Measurements from ENCODE around the gene SH3GLB2.
"Not testable (repeated sequence)": the region's sequence is repeated elsewhere in the genome, so short reads cannot be mapped to it uniquely, and the experiment has no call there.

Gene SH3GLB2

DNA sequence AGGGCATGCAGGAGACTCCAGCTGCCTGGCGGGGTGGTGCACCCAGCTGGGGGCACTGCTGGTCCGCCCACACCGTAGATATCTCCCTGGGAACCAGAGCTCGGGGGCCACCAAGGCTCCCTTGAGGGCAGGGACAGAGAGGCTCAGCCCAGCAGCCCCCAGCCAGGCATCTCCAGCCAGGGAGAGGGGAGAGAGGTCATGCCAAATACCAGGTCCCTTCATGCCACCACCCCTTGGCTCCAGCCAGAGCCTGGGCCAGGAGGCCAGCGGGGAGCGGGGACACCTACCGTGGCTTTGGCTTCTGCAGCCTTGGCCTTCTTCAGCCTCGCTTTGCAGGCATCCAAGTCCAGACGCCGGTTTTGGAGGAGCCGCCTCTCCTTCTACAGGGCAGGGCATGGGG, 14.0 kb downstream of the SH3GLB2 start:
- DNase-seq: no peak

- DNase-seq: no peak
Measured at GRCh38 chr9:129013674-129014073, 14.5 kb downstream of the SH3GLB2 start.

- no peak for DNase-seq
Measured at GRCh38 chr9:129012893-129013448, 15.2 kb downstream of the SH3GLB2 start.

GRCh38 chr9:129012343-129012742, 15.8 kb downstream of the SH3GLB2 start:
- no peak for DNase-seq

DNA sequence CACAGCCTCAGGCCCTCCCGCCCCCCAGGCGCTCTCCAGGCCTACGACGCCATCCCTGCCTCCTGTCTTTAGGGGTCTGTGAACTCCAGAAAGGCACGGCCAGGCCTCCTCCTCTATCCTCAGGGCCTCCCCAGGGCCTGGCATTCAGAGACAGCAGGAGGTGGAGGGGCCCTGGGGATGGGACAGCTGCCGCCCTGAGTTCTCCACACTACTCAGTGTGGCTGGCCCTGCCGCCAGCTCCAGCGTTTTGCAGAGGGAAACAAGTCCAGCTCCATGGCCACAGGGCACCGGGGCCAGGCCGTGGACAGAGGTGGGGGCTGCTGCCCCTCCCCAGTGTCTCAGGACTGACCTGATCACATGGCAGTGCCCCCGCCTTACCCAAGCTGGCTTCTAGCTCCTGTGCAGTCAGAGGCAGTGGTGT, 16.4 kb downstream of the SH3GLB2 start:
- no peak for DNase-seq

- DNase-seq: no peak
Measured at GRCh38 chr9:129011170-129011569, 17.0 kb downstream of the SH3GLB2 start.

- DNase-seq: no peak
Measured at GRCh38 chr9:129010267-129010975, 17.7 kb downstream of the SH3GLB2 start.

DNA sequence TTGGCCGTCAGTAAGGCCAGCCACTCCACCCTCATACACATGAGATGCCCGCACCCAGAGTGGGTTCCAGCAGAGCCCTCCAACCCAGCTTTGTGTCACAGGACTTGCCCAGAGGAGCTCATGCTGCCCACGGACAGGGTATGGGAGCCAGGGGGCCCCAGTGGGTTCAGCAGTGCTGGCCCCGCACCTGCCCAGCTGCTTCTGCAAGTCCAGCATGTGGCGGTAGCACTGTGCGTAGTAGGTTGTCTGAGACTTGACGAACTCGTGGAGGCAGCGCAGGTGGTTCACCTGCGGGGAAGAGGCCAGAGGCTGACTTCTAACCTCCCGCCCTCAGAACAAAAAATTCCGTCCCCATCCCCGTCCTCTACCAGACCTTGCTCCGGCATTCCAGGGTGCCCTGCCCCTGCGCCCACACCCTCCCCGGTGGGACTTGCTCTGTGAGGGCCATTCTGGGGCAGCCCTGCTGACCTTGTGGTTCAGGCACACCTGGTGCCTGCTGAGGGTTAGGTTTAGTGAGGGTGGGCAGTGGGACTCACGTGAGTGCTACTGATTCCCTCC, 18.5 kb downstream of the SH3GLB2 start:
- DNase-seq: no peak

DNA sequence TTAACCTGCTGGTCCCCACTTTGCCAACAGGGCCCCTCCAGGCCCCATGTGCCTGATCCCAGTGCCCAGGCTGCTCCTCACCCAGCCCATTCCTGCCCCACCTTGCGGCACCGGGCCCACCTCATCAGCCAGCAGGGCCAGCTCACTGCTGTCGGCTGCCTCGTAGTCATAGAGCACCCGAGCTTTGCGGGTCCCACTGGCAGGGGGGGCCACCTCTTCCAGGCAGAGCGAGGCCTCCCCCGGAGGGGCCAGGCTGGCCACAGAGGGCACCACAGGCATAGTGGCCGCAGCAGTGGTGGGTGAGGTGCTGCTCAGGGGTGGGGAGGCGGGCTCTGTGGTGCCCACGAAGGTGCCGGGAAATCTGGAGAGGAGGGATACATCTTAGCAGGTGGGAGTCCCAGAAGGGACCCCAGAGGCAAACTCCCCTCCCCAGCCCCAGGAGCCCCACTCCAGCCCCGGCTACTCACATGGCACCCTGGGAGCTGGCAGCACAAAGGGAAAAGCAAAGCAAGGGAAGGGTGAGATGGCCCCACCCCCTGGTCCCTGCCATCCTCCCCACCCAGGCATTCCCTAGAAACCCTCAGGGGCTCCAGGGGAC, 19.0 kb downstream of the SH3GLB2 start:
- DNase-seq: no peak

GRCh38 chr9:129008469-129008965, 19.6 kb downstream of the SH3GLB2 start:
- DNase-seq: no peak

DNA sequence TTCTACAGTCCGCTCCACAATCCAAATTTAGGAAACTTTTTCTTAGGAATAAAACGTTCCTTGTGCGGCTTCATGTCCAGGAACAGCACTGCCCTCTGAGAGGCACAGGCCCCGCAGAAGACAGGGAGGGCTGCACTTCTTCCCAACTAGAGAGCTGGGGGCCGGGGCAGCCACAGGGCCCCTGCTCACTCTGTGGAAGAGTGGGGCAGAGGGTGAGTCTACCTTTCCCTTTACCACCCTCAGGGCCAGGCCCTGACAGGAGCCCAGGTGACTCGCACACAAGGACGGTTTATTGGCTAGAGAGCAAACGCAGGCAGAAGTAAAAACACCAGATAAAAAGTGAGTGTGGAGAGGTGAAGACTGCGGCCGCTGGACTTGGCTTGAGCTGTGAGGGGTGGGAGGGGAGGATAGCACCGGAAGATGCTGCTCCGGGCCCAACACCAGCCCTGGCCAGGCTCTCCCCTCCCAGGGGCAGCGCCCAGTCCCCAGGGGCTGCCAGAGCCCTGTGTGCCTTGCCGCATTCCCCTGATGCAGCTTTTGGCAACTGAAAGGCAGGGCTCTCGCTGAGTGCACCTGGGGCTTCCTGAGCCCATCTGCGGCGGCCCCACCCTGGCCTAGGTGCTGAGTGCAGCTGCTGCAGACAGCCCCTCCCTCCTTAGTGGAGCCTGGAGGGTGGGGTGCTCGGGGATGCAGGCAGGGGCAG, 20.2 kb downstream of the SH3GLB2 start:
- no peak for DNase-seq

- DNase-seq: no peak
Measured at GRCh38 chr9:129007035-129007765, 20.9 kb downstream of the SH3GLB2 start.

DNA sequence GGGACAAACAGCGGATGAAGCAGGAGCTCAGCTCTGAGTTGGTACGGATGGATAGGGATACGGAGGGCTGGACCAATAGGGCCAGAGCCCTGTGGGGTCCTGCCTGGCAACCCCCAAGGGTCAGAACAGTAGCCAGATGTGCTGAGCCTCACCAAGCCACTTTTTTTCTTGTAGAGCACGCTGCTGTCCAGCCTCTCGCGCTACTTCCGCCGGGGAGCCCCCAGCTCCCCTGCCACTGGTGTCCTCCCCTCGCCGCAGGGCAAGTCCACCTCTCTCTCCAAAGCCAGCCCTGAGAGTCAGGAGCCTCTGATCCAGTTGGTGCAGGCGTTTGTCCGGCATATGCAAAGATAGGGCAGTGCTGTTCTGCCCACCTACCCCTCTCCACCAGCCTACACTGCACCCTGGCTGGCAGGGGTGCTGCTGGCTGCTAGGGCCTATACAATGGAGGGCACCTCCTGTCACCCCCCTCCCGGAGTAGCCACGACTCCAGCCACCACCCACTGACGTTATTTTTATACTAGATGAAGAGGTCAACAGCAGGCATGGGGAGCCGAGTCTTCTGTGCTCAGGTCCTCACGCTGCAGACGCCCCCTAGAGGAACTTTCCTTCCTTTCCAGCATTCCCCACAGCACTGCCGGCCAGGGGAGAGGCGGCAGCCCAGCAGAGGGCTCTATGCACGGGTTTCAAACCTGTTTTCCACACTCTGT, 21.6 kb downstream of the SH3GLB2 start:
- peak; percentile 28 to 46 for DNase-seq

GRCh38 chr9:129005336-129005997, 22.7 kb downstream of the SH3GLB2 start:
- DNase-seq: no peak

DNA sequence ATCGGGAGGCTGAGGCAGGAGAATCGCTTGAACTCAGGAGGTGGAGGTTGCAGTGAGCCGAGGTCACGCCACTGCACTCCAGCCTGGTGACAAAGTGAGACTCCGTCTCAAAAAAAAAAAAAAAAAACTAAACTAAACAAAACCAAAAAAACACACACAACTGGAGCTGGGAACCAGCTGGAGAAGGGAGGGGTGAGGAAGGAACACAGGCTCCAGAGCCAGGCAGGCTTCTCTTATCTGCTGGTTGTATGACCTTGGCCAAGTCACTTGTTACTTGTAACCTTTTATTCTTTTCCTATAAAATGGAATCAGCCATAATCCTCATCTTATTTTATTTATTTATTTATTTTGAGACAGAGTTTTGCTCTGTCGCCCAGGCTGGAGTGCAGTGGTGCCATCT, 24.0 kb downstream of the SH3GLB2 start:
- DNase-seq: not testable (repeated sequence)

DNA sequence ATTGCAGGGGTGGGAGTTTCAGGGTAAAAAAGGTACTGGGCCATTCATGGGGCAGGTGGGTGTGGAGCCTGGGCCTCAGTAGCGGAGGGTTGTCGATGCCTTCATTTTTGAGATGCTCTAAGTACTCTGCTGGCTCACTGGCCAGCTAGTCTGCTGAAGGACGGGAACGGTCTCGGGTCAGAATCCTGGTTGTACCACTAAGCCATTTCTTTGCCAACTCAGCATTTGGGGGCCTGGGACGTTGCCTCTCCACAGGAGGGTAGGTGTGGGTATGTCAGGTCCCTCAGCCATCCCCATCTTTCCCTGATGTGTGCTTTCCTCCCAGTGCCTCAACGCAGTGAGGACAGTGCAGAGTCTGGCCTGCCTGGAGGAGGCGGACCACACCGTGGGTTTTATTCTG, 25.1 kb downstream of the SH3GLB2 start:
- DNase-seq: no peak

DNA sequence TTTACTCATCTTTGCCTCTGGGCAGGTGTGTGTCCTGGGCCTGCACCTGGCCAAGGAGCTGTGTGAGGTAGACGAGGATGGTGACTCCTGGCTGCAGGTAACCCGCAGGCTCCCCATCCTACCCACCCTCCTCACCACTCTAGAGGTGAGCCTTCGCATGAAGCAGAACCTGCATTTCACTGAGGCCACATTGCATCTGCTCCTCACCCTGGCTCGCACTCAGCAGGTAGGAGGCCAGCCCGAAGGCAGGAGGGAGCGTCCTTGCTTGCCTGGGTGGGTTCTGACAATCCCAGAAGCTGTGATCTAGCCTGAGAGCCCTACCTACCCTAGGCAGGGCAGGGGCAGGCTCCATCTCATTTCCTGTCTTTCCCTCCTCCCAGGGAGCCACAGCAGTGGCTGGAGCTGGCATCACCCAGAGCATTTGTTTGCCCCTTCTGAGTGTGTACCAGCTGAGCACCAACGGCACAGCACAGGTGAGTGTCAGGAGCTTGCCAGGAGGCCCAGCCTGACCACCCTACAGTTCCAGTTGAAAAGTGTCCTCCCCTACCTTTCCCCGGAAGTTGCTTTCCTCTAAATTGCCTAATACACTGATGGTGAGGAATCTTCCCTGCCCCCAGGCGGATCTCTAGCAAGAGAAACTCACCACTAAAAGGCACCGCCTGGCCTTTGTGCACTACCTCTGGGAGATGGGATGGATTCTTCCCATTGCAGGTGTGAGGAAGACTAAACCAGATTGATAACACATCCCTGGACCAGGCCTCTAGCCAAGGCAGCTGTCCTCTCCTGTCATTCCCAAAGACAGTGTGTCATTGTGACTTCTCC, 26.4 kb downstream of the SH3GLB2 start:
- DNase-seq: no peak

DNA sequence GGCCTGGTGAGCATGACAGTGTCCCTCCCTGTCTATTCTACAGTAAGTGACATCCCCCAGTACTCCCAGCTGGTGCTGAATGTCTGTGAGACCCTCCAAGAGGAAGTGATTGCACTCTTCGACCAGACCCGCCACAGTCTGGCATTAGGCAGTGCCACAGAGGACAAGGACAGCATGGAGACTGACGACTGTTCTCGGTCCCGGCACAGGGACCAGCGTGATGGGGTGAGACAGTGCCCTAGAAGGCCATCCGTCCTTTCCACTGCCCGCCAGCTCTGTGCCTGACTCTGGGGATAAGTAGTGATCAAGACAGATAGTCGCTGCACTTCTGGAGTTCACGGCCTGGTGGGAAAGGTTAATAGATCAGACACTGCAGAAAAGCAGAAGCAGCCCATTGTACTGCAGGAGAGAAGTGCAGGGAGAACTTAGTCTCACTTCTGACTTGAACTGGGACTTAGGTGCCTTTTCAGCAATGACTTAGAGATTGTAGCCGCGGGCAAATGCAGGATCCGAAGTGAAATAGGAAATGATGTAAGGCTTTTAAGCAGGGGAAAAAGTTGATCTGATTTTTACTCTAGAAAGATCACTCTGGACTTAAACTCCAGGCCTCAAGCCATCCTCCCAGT, 28.4 kb downstream of the SH3GLB2 start:
- DNase-seq: no peak

GRCh38 chr9:128998462-128998861, 29.7 kb downstream of the SH3GLB2 start:
- DNase-seq: no peak

- DNase-seq: no peak
Measured at GRCh38 chr9:128995791-128996190, 32.3 kb downstream of the SH3GLB2 start.

All from stimulated activated CD4-positive, alpha-beta T cell treated with anti-CD3 and anti-CD28 coated beads, Interleukin-2, amount 100 ng/mL, for 48 hours (primary cell).